Esophagus muscularis mucosa (tissue), 4 donors: ENCODE measurements around the gene BMP2.

Experiments
- EP300 ChIP-seq: sonication (generic); formaldehyde crosslinking; IDR thresholded peaks from one replicate; pipeline ENCODE4 v1.6.1; 2017; ENCODE audit warnings: antibody characterized with exemption
- POLR2A ChIP-seq: fragments of 450-650 bp; IDR thresholded peaks from one replicate; pipeline ENCODE4 v1.6.1; 2017; ENCODE audit warnings: antibody characterized with exemption, moderate library complexity, mild to moderate bottlenecking, low read depth
- POLR2AphosphoS5 ChIP-seq, 2 donors: sonication (generic); formaldehyde crosslinking; IDR thresholded peaks; one replicate each; pipeline ENCODE4 v1.6.1; 2017; ENCODE audit warnings: antibody characterized with exemption in 2 of 2
- TF ChIP-seq, protein P1 (sequence below), 3 experiments: fragments of 200-600 bp in 2 of 3; fragments of 450-650 bp in 1 of 3; sonication (generic) in 2 of 3; IDR thresholded peaks; one replicate each; pipeline ENCODE4 v1.5.1; 2017 to 2019; ENCODE audit warnings: antibody characterized with exemption in 3 of 3, mild to moderate bottlenecking in 2 of 3, moderate library complexity in 1 of 3

DNA sequence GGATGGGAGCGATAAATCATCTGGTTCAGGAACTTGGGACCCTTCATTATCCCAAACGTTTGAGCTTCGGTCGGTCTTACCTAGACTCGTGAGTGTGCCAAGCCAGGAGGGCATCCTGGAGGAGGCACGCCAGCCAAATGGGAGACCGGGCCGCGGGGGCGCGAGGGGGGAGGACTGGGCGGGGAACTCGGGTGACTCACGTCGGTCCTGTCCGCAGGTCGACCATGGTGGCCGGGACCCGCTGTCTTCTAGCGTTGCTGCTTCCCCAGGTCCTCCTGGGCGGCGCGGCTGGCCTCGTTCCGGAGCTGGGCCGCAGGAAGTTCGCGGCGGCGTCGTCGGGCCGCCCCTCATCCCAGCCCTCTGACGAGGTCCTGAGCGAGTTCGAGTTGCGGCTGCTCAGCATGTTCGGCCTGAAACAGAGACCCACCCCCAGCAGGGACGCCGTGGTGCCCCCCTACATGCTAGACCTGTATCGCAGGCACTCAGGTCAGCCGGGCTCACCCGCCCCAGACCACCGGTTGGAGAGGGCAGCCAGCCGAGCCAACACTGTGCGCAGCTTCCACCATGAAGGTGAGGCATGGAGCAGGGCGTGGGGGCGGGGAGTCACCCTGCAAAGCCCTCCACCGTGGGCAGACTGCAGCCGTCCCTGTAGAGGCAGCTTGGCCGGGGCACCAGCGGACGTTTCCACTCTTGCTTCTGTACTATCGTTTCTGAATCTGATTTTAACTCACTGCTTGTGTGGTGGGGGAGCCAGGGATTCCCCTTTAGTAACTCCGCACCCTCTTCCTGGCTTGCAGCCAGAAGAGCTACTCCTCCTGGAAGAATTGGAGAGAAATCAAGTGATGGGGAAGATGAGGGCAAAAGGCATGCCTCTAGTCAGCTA, 2.7 kb downstream of the BMP2 start:
- TF ChIP-seq POLR2A = no peak
- TF ChIP-seq, protein P1, sequence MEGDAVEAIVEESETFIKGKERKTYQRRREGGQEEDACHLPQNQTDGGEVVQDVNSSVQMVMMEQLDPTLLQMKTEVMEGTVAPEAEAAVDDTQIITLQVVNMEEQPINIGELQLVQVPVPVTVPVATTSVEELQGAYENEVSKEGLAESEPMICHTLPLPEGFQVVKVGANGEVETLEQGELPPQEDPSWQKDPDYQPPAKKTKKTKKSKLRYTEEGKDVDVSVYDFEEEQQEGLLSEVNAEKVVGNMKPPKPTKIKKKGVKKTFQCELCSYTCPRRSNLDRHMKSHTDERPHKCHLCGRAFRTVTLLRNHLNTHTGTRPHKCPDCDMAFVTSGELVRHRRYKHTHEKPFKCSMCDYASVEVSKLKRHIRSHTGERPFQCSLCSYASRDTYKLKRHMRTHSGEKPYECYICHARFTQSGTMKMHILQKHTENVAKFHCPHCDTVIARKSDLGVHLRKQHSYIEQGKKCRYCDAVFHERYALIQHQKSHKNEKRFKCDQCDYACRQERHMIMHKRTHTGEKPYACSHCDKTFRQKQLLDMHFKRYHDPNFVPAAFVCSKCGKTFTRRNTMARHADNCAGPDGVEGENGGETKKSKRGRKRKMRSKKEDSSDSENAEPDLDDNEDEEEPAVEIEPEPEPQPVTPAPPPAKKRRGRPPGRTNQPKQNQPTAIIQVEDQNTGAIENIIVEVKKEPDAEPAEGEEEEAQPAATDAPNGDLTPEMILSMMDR (IDR thresholded peaks at IDR 0.05) = no peak
- no peak for TF ChIP-seq EP300
- no peak for TF ChIP-seq POLR2AphosphoS5 (IDR thresholded peaks at IDR 0.05)
